Neural crest cell (in vitro differentiated cells): ENCODE data around the gene ZNF10. TPM values are rescaled to one million over a fixed set of nuclear protein-coding genes. Genes with fewer than 3 reads are reported as not detected.
A peak's percentile ranks its signal among the peaks of the same experiment; 100 is the strongest.

Source experiments
- DNase-seq: peaks from one replicate; pipeline ENCODE4 v3.0.0; 2021; ENCODE audit warnings: low read depth, mixed read lengths, low spot score
- H3K27ac Mint-ChIP-seq: one replicate; pipeline ENCODE4 v1.8.0; 2021; ENCODE audit warnings: mild to moderate bottlenecking, mixed read lengths; ENCODE audit not compliant: unreplicated experiment
- H3K27me3 Mint-ChIP-seq: 2 replicates; pipeline ENCODE4 v1.8.0; 2021; ENCODE audit warnings: low read depth, mild to moderate bottlenecking, mixed read lengths
- H3K36me3 Mint-ChIP-seq: 2 replicates; pipeline ENCODE4 v1.8.0; 2021; ENCODE audit warnings: low read depth, mild to moderate bottlenecking, mixed read lengths
- H3K4me1 Mint-ChIP-seq: 2 replicates; pipeline ENCODE4 v1.8.0; 2021; ENCODE audit warnings: mixed read lengths
- H3K4me3 Mint-ChIP-seq: one replicate; pipeline ENCODE4 v1.8.0; 2021; ENCODE audit warnings: mild to moderate bottlenecking, mixed read lengths
- H3K9me3 Mint-ChIP-seq: 2 replicates; pipeline ENCODE4 v1.8.0; 2021; ENCODE audit warnings: mixed read lengths
- CTCF ChIP-seq: fragments of 200-600 bp; sonication (generic); conservative IDR thresholded peaks from 2 replicates; pipeline ENCODE4 v1.5.0; 2021; ENCODE audit warnings: antibody characterized with exemption, mild to moderate bottlenecking
- long read RNA-seq: library from polyadenylated mRNA; unstranded; transcript quantifications from one replicate; pipeline ENCODE4 v2.0.0, GENCODE V29; 2020
- total RNA-seq: library from RNA; stranded (reverse); gene quantifications from 2 replicates; pipeline ENCODE4 v1.2.1, GENCODE V29; 2021

Gene ZNF10
- 14.7 and 19.0 TPM in 2 replicates for total RNA-seq
- long read RNA-seq, partial matches to known transcripts, result 0 of 13 reads
- long read RNA-seq, other reads (novel, unspliced or antisense), result 11 of 13 reads

GRCh38 chr12:133130038-133130807 lies at the start of gene ZNF10, which contains the start of gene ZNF891:
TSS of gene ZNF10 (plus strand) at chr12:133130627. CDS start at chr12:133144493, 13,866 bp downstream.
TSS of gene ZNF891 (minus strand) at chr12:133130274. CDS start at chr12:133121918, 8,356 bp downstream.
- no peak for TF ChIP-seq CTCF
- Mint-ChIP-seq H3K27me3 (peaks cover 2% of the 10 kb centered on the region), H3K9me3 (peaks cover 21% of the 10 kb centered on the region), H3K4me1 (peaks cover 18% of the 10 kb centered on the region), H3K4me3 (peak within 1 kb of the TSS; percentile 93), H3K27ac (peak within 1 kb of the TSS; percentile 99), H3K36me3 (peaks cover 74% of the 10 kb centered on the region)
- peak; percentile 95 for DNase-seq

GRCh38 chr12:133081159-133081780 lies 49.2 kb upstream of the ZNF10 start:
- no peaks in the 10 kb centered on the region for H3K27me3 Mint-ChIP-seq
- no peak overlapping the region for H3K27ac Mint-ChIP-seq
- H3K4me3 Mint-ChIP-seq, result no peak overlapping the region
- H3K36me3 Mint-ChIP-seq, result peaks cover 58% of the 10 kb centered on the region
- peaks cover 4% of the 10 kb centered on the region for H3K4me1 Mint-ChIP-seq
- no peak for TF ChIP-seq CTCF
- no peak for DNase-seq
- H3K9me3 Mint-ChIP-seq, result peaks cover 32% of the 10 kb centered on the region

- TF ChIP-seq CTCF, result no peak
- Mint-ChIP-seq H3K4me1 (peaks cover 4% of the 10 kb centered on the region), H3K9me3 (peaks cover 30% of the 10 kb centered on the region), H3K4me3 (peak overlapping the region; percentile 70), H3K36me3 (peaks cover 63% of the 10 kb centered on the region), H3K27me3 (no peaks in the 10 kb centered on the region), H3K27ac (no peak overlapping the region)
- DNase-seq, result no peak
Measured at GRCh38 chr12:133083345-133083744, 47.1 kb upstream of the ZNF10 start.

DNA sequence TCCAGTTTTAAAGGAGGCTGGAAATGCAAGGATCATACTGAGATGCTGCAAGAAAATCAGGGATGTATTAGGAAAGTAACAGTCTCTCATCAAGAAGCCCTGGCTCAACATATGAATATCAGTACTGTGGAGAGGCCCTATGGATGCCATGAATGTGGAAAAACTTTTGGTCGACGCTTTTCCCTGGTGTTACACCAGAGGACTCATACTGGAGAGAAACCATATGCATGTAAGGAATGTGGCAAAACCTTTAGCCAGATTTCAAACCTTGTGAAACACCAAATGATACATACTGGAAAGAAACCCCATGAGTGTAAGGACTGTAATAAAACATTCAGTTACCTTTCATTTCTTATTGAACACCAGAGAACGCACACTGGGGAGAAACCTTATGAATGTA lies 24.8 kb upstream of the ZNF10 start:
- peaks cover 45% of the 10 kb centered on the region for H3K9me3 Mint-ChIP-seq
- no peaks in the 10 kb centered on the region for H3K27me3 Mint-ChIP-seq
- no peak for TF ChIP-seq CTCF
- H3K4me1 Mint-ChIP-seq, result no peaks in the 10 kb centered on the region
- H3K27ac Mint-ChIP-seq, result no peak overlapping the region
- peaks cover 93% of the 10 kb centered on the region for H3K36me3 Mint-ChIP-seq
- DNase-seq, result no peak
- H3K4me3 Mint-ChIP-seq, result no peak overlapping the region

DNA sequence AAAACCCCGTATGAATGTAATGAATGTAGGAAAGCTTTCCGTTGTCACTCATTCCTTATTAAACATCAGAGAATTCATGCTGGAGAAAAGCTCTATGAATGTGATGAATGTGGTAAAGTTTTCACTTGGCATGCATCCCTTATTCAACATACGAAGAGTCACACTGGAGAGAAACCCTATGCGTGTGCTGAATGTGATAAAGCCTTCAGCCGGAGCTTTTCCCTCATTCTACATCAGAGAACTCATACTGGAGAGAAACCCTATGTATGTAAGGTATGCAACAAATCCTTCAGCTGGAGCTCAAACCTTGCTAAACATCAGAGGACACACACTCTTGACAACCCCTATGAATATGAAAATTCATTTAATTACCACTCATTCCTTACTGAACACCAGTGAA lies 24.2 kb upstream of the ZNF10 start:
- no peak for TF ChIP-seq CTCF
- no peak overlapping the region for H3K4me3 Mint-ChIP-seq
- H3K36me3 Mint-ChIP-seq, result peaks cover 91% of the 10 kb centered on the region
- DNase-seq, result no peak
- no peaks in the 10 kb centered on the region for H3K4me1 Mint-ChIP-seq
- H3K27ac Mint-ChIP-seq, result no peak overlapping the region
- no peaks in the 10 kb centered on the region for H3K27me3 Mint-ChIP-seq
- peaks cover 42% of the 10 kb centered on the region for H3K9me3 Mint-ChIP-seq
